CD4-positive, alpha-beta T cell treated with Interferon gamma for 1 hour (primary cell): Measurements from ENCODE around the gene ZNF614.
"Not testable (repeated sequence)": the region's sequence is repeated elsewhere in the genome, so short reads cannot be mapped to it uniquely, and the experiment has no call there.

ENCODE experiments used
- DNase-seq: peaks from one replicate; pipeline ENCODE4 v3.0.0-alpha.2; 2020

ZNF614 gene

GRCh38 chr19:51986309-51987291 is 41.6 kb downstream of the ZNF614 start, which contains the start of gene ZNF350:
Gene ZNF350, minus strand, starts transcription at chr19:51986840. Its CDS starts 12,480 bp downstream, at chr19:51974360.
- peak; percentile 92 for DNase-seq

- DNase-seq: no peak
These were observed 44.8 kb downstream of the ZNF614 start for GRCh38 chr19:51983361-51983760.

DNA sequence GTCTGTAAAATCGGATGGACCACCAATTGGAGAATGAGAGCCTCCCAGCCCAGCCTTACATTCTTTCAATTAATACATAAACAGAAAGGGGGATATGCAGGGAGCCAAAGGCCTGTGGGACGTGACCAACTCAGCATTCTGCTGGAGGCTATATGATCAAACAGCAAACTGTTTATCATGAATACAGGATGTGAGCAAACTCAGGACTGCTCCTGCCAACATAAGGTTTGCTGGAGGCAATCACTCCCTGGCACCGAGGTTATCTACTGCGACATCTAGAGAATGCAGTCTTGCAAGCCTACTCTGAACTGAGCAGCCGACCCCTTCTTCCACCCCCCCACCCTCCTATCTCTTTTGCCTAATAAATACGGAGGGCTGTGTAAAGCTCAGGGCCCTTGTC is 47.3 kb downstream of the ZNF614 start:
- not testable (repeated sequence) for DNase-seq

GRCh38 chr19:51980116-51980736 is 48.0 kb downstream of the ZNF614 start:
- DNase-seq: no peak

DNA sequence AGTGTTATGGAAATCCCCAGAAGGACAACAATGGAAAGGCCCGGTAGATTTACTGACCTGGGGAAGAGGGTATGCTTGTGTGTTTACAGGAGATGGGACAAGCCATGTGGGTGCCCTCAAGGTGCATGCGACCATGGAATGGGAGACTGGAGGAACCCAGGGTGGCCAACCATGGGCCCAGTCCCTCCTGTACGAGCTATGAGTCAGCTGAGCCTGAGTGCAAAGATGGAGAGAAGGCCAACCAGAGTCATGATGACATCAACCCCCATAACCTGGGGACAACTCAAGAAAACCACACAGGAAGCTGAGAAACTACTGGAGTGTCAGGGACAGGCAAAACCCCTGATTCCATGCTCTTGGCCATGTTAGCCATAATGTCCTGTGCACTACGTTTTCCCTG is 49.3 kb downstream of the ZNF614 start:
- DNase-seq: no peak

DNA sequence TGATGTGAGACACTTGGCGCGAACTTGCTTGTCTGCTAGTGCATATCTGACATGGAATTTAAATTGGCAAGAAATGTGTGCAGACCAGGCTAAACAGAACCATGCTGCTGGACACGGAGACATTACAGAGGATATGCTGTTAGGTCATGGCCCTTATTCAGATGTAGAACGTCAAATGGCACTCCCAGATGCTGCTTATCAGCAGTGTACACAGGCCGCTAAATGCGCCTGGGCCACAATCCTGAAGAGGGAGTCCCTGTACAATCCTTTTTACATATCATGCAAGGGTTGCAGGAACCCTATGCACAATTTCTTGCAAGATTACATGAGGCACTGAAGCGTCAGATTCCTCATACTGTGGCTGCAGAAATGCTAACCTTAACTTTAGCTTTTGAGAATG is 50.8 kb downstream of the ZNF614 start:
- no peak for DNase-seq

GRCh38 chr19:51976852-51977251 is 51.3 kb downstream of the ZNF614 start:
- no peak for DNase-seq

GRCh38 chr19:51975787-51976186 is 52.4 kb downstream of the ZNF614 start:
- not testable (repeated sequence) for DNase-seq

- no peak for DNase-seq
These were observed 56.6 kb downstream of the ZNF614 start for GRCh38 chr19:51971624-51972023.

- no peak for DNase-seq
These were observed 57.5 kb downstream of the ZNF614 start for GRCh38 chr19:51970718-51971117.

DNA sequence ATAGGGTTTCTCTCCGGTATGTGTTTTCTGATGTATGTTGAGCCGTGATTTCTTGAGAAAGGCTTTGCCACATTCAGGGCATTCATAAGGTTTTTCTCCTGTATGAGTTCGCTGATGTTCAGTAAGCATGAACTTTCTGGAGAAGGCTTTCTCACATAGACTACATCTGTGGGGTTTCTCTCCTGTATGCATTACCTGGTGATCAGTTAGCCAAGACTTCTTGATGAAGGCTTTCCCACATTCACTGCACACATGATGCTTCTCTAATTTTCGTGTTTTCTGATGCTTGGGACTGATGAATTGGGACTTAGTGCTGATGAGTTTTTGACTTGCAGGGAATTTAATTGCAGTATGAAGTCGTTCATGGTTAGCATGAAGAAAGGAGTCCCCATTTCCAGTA is 62.6 kb downstream of the ZNF614 start:
- no peak for DNase-seq
